HepG2 (cell line): ENCODE measurements around the gene COASY. TPM values are rescaled to one million over a fixed set of nuclear protein-coding genes. Genes with fewer than 3 reads are reported as not detected.
A peak's percentile ranks its signal among the peaks of the same experiment; 100 is the strongest.

Experiments used
- BCL6 ChIP-seq: IDR thresholded peaks from 2 replicates; pipeline ENCODE4 v1.6.1; 2016; ENCODE audit warnings: missing genetic modification reagents, missing compliant biosample characterization
- CREM ChIP-seq, 2 experiments: sonication (generic) in 1 of 2; formaldehyde crosslinking in 1 of 2; IDR thresholded peaks; 2 replicates each; pipeline versions ENCODE4 v1.4.0 to v1.6.1; 2016 to 2020; ENCODE audit warnings: antibody characterized with exemption in 1 of 2, mild to moderate bottlenecking in 1 of 2, missing genetic modification reagents in 1 of 2
- HOXA9 ChIP-seq: sonication (generic); formaldehyde crosslinking; IDR thresholded peaks from 2 replicates; pipeline ENCODE4 v1.8.1; 2022; ENCODE audit warnings: missing genetic modification reagents, mild to moderate bottlenecking, moderate library complexity, borderline replicate concordance
- MTA1 ChIP-seq: sonication (generic); formaldehyde crosslinking; IDR thresholded peaks from 2 replicates; pipeline ENCODE4 v1.4.0; 2020; ENCODE audit warnings: missing genetic modification reagents, mild to moderate bottlenecking, borderline replicate concordance
- NFIB ChIP-seq: sonication (generic); formaldehyde crosslinking; IDR thresholded peaks from 2 replicates; pipeline ENCODE4 v1.9.0; 2021; ENCODE audit warnings: missing genetic modification reagents, mild to moderate bottlenecking, borderline replicate concordance
- ZNF101 ChIP-seq: sonication (generic); formaldehyde crosslinking; IDR thresholded peaks from 2 replicates; pipeline ENCODE4 v1.4.0; 2020; ENCODE audit warnings: mild to moderate bottlenecking, low read depth, missing genetic modification reagents, borderline replicate concordance
- ZNF160 ChIP-seq: sonication (generic); formaldehyde crosslinking; IDR thresholded peaks from 2 replicates; pipeline ENCODE4 v1.8.0; 2022; ENCODE audit warnings: mild to moderate bottlenecking, inconsistent platforms, missing genetic modification reagents
- ZNF234 ChIP-seq: sonication (generic); formaldehyde crosslinking; conservative IDR thresholded peaks from 2 replicates; pipeline ENCODE4 v1.5.1; 2020; ENCODE audit warnings: mild to moderate bottlenecking, missing genetic modification reagents
- ZNF556 ChIP-seq: sonication (generic); formaldehyde crosslinking; IDR thresholded peaks from 2 replicates; pipeline ENCODE4 v1.4.0; 2020; ENCODE audit warnings: mild to moderate bottlenecking, missing genetic modification reagents, borderline replicate concordance
- ZNF768 ChIP-seq: sonication (generic); formaldehyde crosslinking; IDR thresholded peaks from 2 replicates; pipeline ENCODE4 v1.4.0; 2020; ENCODE audit warnings: missing genetic modification reagents
- ZSCAN29 ChIP-seq: sonication (generic); formaldehyde crosslinking; conservative IDR thresholded peaks from 2 replicates; pipeline ENCODE4 v1.4.0; 2020; ENCODE audit warnings: mild to moderate bottlenecking, missing genetic modification reagents
- polyA plus RNA-seq, 8 experiments: library from polyadenylated mRNA; depleted of rRNA in 3 of 8; stranded (reverse) in 7 of 8; unstranded in 1 of 8; fragments of >200 nt; fragmentation: Illumina TruSeq in 4 of 8; extraction: Trizol in 4 of 8; gene quantifications; 2 replicates each; pipeline versions ENCODE4 v1.2.1 to v1.2.3, GENCODE V29; 2011 to 2016; ENCODE audit warnings: low read depth in 4 of 8, missing spikeins in 1 of 8, mixed read lengths in 1 of 8; ENCODE audit not compliant: insufficient read depth in 1 of 8
- total RNA-seq, 5 experiments: library from RNA; depleted of rRNA; stranded (reverse); fragments of >200 nt; fragmentation: Illumina TruSeq; extraction: Trizol; gene quantifications; 2 replicates each; pipeline ENCODE4 v1.2.3, GENCODE V29; 2016; ENCODE audit warnings: low read depth in 1 of 5
- TF ChIP-seq, protein P1 (sequence below): sonication (generic); formaldehyde crosslinking; IDR thresholded peaks from 2 replicates; pipeline ENCODE4 v1.4.0; 2020; ENCODE audit warnings: mild to moderate bottlenecking, missing genetic modification reagents, borderline replicate concordance
- TF ChIP-seq, protein P2 (sequence below): sonication (generic); formaldehyde crosslinking; IDR thresholded peaks from 2 replicates; pipeline ENCODE4 v1.5.0; 2020; ENCODE audit warnings: missing genetic modification reagents
- TF ChIP-seq, protein P3 (sequence below): sonication (generic); formaldehyde crosslinking; IDR thresholded peaks from 2 replicates; pipeline ENCODE4 v1.4.0; 2020; ENCODE audit warnings: missing genetic modification reagents
- TF ChIP-seq, protein P4 (sequence below), 2 experiments: sonication (generic) in 1 of 2; formaldehyde crosslinking in 1 of 2; IDR thresholded peaks; 2 replicates each; pipeline versions ENCODE4 v1.5.1 to v1.6.1; 2011 to 2020; ENCODE audit warnings: borderline replicate concordance in 1 of 2, low read depth in 1 of 2, low read length in 1 of 2, mild to moderate bottlenecking in 1 of 2, missing genetic modification reagents in 1 of 2, moderate library complexity in 1 of 2
- TF ChIP-seq, protein P5 (sequence below): IDR thresholded peaks from 2 replicates; pipeline ENCODE4 v1.6.1; 2016; ENCODE audit warnings: low read depth, missing genetic modification reagents, missing compliant biosample characterization

The COASY gene
- total and polyA plus RNA-seq, 2 of the 13 experiments (the other 11 are each of a cell fraction or from before 2014, with no cell fraction given): 90.7 to 125 TPM

DNA sequence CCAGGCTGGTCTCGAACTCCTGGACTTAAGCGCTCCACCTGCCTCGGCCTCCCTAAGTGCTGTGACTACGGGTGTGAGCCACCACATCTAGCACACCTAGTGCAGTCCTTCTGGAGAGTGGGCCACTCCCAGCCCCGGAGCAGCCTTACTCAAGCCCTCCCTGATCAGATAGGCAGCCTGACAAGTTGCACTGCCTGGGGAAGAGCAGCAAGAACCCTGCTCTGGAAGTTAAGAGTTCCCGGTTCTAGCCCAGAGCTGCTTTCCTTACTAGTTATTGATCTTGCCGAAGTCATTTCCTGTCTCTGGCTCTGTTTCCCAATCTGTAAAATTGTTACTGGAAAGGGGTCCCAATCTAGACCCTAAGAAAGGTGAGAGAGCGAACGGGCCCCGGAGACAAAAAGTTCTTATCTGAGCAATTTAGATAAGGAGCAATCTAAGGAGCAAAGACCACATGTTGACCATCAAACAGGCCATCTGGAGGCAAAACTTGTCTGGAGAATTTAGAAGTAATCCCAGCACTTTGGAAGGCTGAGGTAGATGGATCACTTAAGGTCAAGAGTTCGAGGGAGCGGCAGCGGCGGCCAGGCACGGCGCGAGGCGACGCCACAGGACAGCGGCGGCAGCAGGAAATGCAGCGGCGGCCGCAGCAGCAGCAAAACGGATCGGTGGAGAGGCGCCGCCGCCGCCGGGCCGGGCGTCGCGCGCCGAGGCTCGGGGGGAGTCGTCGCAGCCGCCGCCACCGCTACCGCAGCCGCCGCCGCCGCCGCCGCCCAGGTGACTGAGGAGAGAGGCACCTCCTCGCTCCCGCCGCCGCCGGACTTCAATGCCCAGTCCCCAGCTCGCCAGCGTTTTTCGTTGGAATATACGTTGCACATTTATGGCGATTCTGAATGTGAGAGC is 30.2 kb upstream of the COASY start (continued):
- TF ChIP-seq, protein P1, sequence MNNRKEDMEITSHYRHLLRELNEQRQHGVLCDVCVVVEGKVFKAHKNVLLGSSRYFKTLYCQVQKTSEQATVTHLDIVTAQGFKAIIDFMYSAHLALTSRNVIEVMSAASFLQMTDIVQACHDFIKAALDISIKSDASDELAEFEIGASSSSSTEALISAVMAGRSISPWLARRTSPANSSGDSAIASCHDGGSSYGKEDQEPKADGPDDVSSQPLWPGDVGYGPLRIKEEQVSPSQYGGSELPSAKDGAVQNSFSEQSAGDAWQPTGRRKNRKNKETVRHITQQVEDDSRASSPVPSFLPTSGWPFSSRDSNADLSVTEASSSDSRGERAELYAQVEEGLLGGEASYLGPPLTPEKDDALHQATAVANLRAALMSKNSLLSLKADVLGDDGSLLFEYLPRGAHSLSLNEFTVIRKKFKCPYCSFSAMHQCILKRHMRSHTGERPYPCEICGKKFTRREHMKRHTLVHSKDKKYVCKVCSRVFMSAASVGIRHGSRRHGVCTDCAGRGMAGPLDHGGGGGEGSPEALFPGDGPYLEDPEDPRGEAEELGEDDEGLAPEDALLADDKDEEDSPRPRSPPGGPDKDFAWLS (CRISPR knock-in tag): no peak
- TF ChIP-seq ZNF556 (CRISPR knock-in tag) (no peak), ZNF160 (CRISPR knock-in tag) (no peak; the same call in 1 of the 2 replicates), HOXA9 (CRISPR knock-in tag) (no peak), ZNF101 (CRISPR knock-in tag) (no peak), ZSCAN29 (CRISPR knock-in tag) (0 out of 2 replicates have a peak, but pooled peaks have one; percentile 54), MTA1 (CRISPR knock-in tag) (no peak), BCL6 (no peak; the same call in 1 of the 2 replicates), ZNF234 (CRISPR knock-in tag) (no peak), ZNF768 (CRISPR knock-in tag) (no peak), CREM (IDR thresholded peaks at IDR 0.05) (no peak), CREM (CRISPR knock-in tag; IDR thresholded peaks at IDR 0.05) (no peak), NFIB (CRISPR knock-in tag) (no peak)
- TF ChIP-seq, protein P2, sequence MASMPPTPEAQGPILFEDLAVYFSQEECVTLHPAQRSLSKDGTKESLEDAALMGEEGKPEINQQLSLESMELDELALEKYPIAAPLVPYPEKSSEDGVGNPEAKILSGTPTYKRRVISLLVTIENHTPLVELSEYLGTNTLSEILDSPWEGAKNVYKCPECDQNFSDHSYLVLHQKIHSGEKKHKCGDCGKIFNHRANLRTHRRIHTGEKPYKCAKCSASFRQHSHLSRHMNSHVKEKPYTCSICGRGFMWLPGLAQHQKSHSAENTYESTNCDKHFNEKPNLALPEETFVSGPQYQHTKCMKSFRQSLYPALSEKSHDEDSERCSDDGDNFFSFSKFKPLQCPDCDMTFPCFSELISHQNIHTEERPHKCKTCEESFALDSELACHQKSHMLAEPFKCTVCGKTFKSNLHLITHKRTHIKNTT (CRISPR knock-in tag): no peak
- TF ChIP-seq, protein P3, sequence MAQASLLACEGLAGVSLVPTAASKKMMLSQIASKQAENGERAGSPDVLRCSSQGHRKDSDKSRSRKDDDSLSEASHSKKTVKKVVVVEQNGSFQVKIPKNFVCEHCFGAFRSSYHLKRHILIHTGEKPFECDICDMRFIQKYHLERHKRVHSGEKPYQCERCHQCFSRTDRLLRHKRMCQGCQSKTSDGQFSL: no peak
- TF ChIP-seq, protein P4, sequence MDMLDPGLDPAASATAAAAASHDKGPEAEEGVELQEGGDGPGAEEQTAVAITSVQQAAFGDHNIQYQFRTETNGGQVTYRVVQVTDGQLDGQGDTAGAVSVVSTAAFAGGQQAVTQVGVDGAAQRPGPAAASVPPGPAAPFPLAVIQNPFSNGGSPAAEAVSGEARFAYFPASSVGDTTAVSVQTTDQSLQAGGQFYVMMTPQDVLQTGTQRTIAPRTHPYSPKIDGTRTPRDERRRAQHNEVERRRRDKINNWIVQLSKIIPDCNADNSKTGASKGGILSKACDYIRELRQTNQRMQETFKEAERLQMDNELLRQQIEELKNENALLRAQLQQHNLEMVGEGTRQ (IDR thresholded peaks at IDR 0.05; ENCODE audit: low read depth, low read length): no peak
- TF ChIP-seq, protein P4 (CRISPR knock-in tag; IDR thresholded peaks at IDR 0.05; ENCODE audit: borderline replicate concordance): no peak
- TF ChIP-seq, protein P5, sequence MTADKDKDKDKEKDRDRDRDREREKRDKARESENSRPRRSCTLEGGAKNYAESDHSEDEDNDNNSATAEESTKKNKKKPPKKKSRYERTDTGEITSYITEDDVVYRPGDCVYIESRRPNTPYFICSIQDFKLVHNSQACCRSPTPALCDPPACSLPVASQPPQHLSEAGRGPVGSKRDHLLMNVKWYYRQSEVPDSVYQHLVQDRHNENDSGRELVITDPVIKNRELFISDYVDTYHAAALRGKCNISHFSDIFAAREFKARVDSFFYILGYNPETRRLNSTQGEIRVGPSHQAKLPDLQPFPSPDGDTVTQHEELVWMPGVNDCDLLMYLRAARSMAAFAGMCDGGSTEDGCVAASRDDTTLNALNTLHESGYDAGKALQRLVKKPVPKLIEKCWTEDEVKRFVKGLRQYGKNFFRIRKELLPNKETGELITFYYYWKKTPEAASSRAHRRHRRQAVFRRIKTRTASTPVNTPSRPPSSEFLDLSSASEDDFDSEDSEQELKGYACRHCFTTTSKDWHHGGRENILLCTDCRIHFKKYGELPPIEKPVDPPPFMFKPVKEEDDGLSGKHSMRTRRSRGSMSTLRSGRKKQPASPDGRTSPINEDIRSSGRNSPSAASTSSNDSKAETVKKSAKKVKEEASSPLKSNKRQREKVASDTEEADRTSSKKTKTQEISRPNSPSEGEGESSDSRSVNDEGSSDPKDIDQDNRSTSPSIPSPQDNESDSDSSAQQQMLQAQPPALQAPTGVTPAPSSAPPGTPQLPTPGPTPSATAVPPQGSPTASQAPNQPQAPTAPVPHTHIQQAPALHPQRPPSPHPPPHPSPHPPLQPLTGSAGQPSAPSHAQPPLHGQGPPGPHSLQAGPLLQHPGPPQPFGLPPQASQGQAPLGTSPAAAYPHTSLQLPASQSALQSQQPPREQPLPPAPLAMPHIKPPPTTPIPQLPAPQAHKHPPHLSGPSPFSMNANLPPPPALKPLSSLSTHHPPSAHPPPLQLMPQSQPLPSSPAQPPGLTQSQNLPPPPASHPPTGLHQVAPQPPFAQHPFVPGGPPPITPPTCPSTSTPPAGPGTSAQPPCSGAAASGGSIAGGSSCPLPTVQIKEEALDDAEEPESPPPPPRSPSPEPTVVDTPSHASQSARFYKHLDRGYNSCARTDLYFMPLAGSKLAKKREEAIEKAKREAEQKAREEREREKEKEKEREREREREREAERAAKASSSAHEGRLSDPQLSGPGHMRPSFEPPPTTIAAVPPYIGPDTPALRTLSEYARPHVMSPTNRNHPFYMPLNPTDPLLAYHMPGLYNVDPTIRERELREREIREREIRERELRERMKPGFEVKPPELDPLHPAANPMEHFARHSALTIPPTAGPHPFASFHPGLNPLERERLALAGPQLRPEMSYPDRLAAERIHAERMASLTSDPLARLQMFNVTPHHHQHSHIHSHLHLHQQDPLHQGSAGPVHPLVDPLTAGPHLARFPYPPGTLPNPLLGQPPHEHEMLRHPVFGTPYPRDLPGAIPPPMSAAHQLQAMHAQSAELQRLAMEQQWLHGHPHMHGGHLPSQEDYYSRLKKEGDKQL (CRISPR knock-in tag): no peak
